ES-I3 (cell line): Measurements from ENCODE around the gene SSX2.
"Not testable (repeated sequence)": the region's sequence is repeated elsewhere in the genome, so short reads cannot be mapped to it uniquely, and the experiment has no call there.

Experiments
- H3K36me3 ChIP-seq: 2 replicates; pipeline ENCODE4 v1.6.1; 2013; ENCODE audit warnings: mild to moderate bottlenecking, low read length, control low read depth, moderate library complexity; ENCODE audit not compliant: insufficient read depth
- H3K4me1 ChIP-seq: 2 replicates; pipeline ENCODE4 v1.6.1; 2013; ENCODE audit warnings: mild to moderate bottlenecking, control low read depth, low read length; ENCODE audit not compliant: insufficient read depth
- H3K9ac ChIP-seq: 2 replicates; pipeline ENCODE4 v1.6.1; 2013; ENCODE audit warnings: low read depth, mild to moderate bottlenecking, low read length, moderate library complexity
- H3K9me3 ChIP-seq: 2 replicates; pipeline ENCODE4 v1.6.1; 2013; ENCODE audit warnings: mild to moderate bottlenecking, low read length, moderate library complexity; ENCODE audit not compliant: control insufficient read depth, insufficient read depth

Gene SSX2

GRCh38 chrX:52707078-52707477 lies at the start of gene SSX2:
SSX2 (minus strand) TSS chrX:52707178; CDS start chrX:52705749, 1,429 bp downstream.
- not testable (repeated sequence) for H3K9me3 ChIP-seq, H3K9ac ChIP-seq, H3K4me1 ChIP-seq, H3K36me3 ChIP-seq

- not testable (repeated sequence) for H3K9me3 ChIP-seq, H3K36me3 ChIP-seq, H3K4me1 ChIP-seq, H3K9ac ChIP-seq
Measured at GRCh38 chrX:52750952-52751351, 44.0 kb upstream of the SSX2 start, which contains the start of gene SSX2B. SSX2B (plus strand) TSS chrX:52751252; CDS start chrX:52752681, 1,429 bp downstream.

- not testable (repeated sequence) for H3K9me3 ChIP-seq, H3K4me1 ChIP-seq, H3K36me3 ChIP-seq, H3K9ac ChIP-seq
Measured at GRCh38 chrX:52692034-52692433, 14.9 kb downstream of the SSX2 start.

GRCh38 chrX:52662218-52662617 lies 44.8 kb downstream of the SSX2 start:
- not testable (repeated sequence) for H3K9me3 ChIP-seq, H3K4me1 ChIP-seq, H3K9ac ChIP-seq, H3K36me3 ChIP-seq

- H3K36me3 ChIP-seq, H3K9ac ChIP-seq, H3K4me1 ChIP-seq, H3K9me3 ChIP-seq: not testable (repeated sequence)
Measured at GRCh38 chrX:52655475-52655874, 51.5 kb downstream of the SSX2 start.

GRCh38 chrX:52654800-52655199 lies 52.2 kb downstream of the SSX2 start, which contains the start of gene SSX7:
SSX7 (minus strand) TSS chrX:52654900; CDS start chrX:52653472, 1,428 bp downstream.
- not testable (repeated sequence) for H3K9me3 ChIP-seq, H3K9ac ChIP-seq, H3K36me3 ChIP-seq, H3K4me1 ChIP-seq

GRCh38 chrX:52650676-52651075 lies 56.3 kb downstream of the SSX2 start:
- not testable (repeated sequence) for H3K9me3 ChIP-seq, H3K4me1 ChIP-seq

GRCh38 chrX:52648956-52649355 lies 58.0 kb downstream of the SSX2 start:
- H3K9ac ChIP-seq, H3K36me3 ChIP-seq, H3K9me3 ChIP-seq, H3K4me1 ChIP-seq: not testable (repeated sequence)

More at GRCh38 chrX:52650676-52651075, 56.3 kb downstream of the SSX2 start:
- H3K36me3 ChIP-seq, H3K9ac ChIP-seq: not testable (repeated sequence)
